ENCODE measurements around the gene PLA2G2C. TPM values are rescaled to one million over a fixed set of nuclear protein-coding genes. Genes with fewer than 3 reads are reported as not detected.
"Not testable (repeated sequence)": the region's sequence is repeated elsewhere in the genome, so short reads cannot be mapped to it uniquely, and the experiment has no call there.

PLA2G2C gene, protein sequence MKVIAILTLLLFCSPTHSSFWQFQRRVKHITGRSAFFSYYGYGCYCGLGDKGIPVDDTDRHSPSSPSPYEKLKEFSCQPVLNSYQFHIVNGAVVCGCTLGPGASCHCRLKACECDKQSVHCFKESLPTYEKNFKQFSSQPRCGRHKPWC
- not detected for polyA plus RNA-seq (2013, experiment 1 of 2)
- polyA plus RNA-seq (2013, experiment 2 of 2), result not detected

- H3K9ac ChIP-seq (ENCODE audit: low read depth, low read length), result peak within 1 kb of the TSS; percentile 76
- 2% methylated on average over 50 of the region's 52 CpGs for WGBS
- H3K4me3 ChIP-seq (ENCODE audit: low read length), result peak within 1 kb of the TSS; percentile 63
- H3K27me3 ChIP-seq (ENCODE audit: insufficient read depth, low read length), result peaks cover 27% of the 10 kb centered on the region
- no peaks in the 10 kb centered on the region for H3K9me3 ChIP-seq (ENCODE audit: insufficient read depth, low read depth, low read length)
- peak within 1 kb of the TSS; percentile 18; the same call in 1 of the 2 replicates for H3K27ac ChIP-seq (ENCODE audit: low read depth, low read length)
- H3K36me3 ChIP-seq (ENCODE audit: insufficient read depth, low read length), result no peaks in the 10 kb centered on the region
- peaks cover 10% of the 10 kb centered on the region for H3K4me1 ChIP-seq (ENCODE audit: insufficient read depth, low read length)
Observed at GRCh38 chr1:20185834-20186782, at the start of gene PLA2G2C, which contains the start of gene UBXN10. TSS of gene PLA2G2C (minus strand) at chr1:20186518. CDS start at chr1:20177363, 9,155 bp downstream. TSS of gene UBXN10 (plus strand) at chr1:20186096. CDS start at chr1:20190562, 4,466 bp downstream.

DNA sequence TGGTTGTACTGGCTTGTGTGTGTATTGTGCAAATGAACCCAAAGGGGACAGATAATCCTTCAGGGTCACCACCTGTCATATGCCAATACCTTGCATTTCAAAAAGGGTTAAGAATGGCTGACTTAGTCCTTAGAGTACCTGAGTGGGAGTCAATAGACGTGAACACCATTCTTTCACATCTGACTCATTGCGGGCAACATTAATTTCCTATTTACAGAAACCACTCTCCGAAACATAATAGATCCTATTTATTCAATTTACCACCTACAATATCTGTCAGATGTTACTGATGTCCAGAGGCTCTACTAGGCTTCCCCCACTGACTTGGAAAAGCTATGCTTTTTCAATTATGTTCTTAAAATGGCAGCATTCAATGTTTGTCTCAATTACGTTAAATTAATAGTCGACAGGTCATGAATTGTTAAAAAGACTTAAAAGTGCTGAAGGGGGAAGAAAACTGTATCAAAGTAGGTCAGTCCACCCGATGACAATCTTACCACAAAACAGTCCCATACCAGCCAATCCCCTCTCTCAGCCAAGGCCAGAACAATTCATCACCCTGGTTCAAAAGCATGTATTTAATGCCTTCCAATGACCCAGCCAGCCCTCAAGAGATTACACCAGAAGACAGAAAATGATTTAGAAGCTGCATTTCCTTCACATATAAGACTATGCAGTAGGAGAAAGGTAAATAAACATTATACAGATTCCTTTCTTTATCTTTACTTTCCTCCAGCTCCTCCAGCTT is 48.6 kb upstream of the PLA2G2C start:
- no peak overlapping the region for H3K27ac ChIP-seq (ENCODE audit: low read depth, low read length)
- H3K4me1 ChIP-seq (ENCODE audit: insufficient read depth, low read length), result no peaks in the 10 kb centered on the region
- no peaks in the 10 kb centered on the region for H3K36me3 ChIP-seq (ENCODE audit: insufficient read depth, low read length)
- 88% methylated on average over 6 of the region's 6 CpGs for WGBS
- no peak overlapping the region for H3K4me3 ChIP-seq (ENCODE audit: low read length)
- no peaks in the 10 kb centered on the region for H3K27me3 ChIP-seq (ENCODE audit: insufficient read depth, low read length)
- no peak overlapping the region for H3K9ac ChIP-seq (ENCODE audit: low read depth, low read length)
- no peaks in the 10 kb centered on the region for H3K9me3 ChIP-seq (ENCODE audit: insufficient read depth, low read depth, low read length)

GRCh38 chr1:20233866-20234265 is 47.5 kb upstream of the PLA2G2C start:
- no peaks in the 10 kb centered on the region for H3K27me3 ChIP-seq (ENCODE audit: insufficient read depth, low read length)
- H3K9ac ChIP-seq (ENCODE audit: low read depth, low read length), result no peak overlapping the region
- H3K27ac ChIP-seq (ENCODE audit: low read depth, low read length), result no peak overlapping the region
- H3K9me3 ChIP-seq (ENCODE audit: insufficient read depth, low read depth, low read length), result no peaks in the 10 kb centered on the region
- 77% methylated on average over 6 of the region's 6 CpGs for WGBS
- no peaks in the 10 kb centered on the region for H3K4me1 ChIP-seq (ENCODE audit: insufficient read depth, low read length)
- H3K36me3 ChIP-seq (ENCODE audit: insufficient read depth, low read length), result no peaks in the 10 kb centered on the region
- no peak overlapping the region for H3K4me3 ChIP-seq (ENCODE audit: low read length)

GRCh38 chr1:20233394-20233793 is 47.1 kb upstream of the PLA2G2C start:
- Histone ChIP-seq H3K4me3 (ENCODE audit: low read length) (no peak overlapping the region), H3K27ac (ENCODE audit: low read depth, low read length) (no peak overlapping the region), H3K9ac (ENCODE audit: low read depth, low read length) (no peak overlapping the region), H3K9me3 (ENCODE audit: insufficient read depth, low read depth, low read length) (no peaks in the 10 kb centered on the region), H3K36me3 (ENCODE audit: insufficient read depth, low read length) (no peaks in the 10 kb centered on the region), H3K4me1 (ENCODE audit: insufficient read depth, low read length) (no peaks in the 10 kb centered on the region), H3K27me3 (ENCODE audit: insufficient read depth, low read length) (no peaks in the 10 kb centered on the region)
- 29% methylated on average over 2 of the region's 3 CpGs for WGBS

DNA sequence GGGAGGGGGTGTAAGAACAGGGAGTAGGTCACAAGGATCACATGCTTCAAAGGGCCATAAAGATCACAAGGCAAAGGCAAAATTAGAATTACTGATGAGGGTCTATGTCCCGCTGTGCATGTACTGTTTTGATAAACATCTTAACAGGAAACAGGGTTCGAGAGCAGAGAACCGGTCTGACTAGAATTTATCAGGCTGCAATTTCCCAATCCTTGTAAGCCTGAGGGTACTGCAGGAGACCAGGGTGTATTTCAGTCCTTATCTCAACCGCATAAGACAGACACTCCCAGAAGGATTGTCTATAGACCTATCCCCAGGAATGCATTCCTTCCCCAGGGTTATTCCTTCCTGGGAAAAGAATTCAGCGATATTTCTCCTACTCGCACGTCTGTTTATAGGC is 46.2 kb upstream of the PLA2G2C start:
- not testable (repeated sequence) for H3K9ac ChIP-seq (ENCODE audit: low read depth, low read length); H3K27ac ChIP-seq (ENCODE audit: low read depth, low read length); H3K9me3 ChIP-seq (ENCODE audit: insufficient read depth, low read depth, low read length); H3K36me3 ChIP-seq (ENCODE audit: insufficient read depth, low read length); H3K27me3 ChIP-seq (ENCODE audit: insufficient read depth, low read length); H3K4me1 ChIP-seq (ENCODE audit: insufficient read depth, low read length); H3K4me3 ChIP-seq (ENCODE audit: low read length)
- WGBS, result 81% methylated on average over 7 of the region's 7 CpGs

DNA sequence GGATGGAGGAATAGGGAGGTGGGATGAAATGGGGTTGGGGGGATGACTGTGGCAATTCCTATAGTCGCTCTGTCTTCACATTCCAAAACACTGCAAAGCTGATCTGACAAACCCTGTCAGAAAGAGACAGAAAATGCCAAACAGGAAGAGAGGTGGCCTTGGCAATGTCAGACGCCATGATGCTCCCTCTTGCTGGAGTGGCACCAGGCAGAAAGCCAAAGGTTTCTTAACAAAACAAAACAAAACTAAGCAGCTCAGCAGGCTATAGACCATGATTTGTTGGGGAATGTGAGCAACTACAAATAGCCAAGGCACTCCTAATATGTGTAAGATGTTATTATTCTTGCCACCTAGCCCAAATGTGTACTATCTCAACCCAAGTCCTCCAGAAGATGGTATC is 42.9 kb upstream of the PLA2G2C start:
- no peak overlapping the region for H3K27ac ChIP-seq (ENCODE audit: low read depth, low read length)
- WGBS, result 76% methylated on average over 2 of the region's 2 CpGs
- no peak overlapping the region for H3K9ac ChIP-seq (ENCODE audit: low read depth, low read length)
- no peak overlapping the region for H3K4me3 ChIP-seq (ENCODE audit: low read length)
- H3K27me3 ChIP-seq (ENCODE audit: insufficient read depth, low read length), result peaks cover 12% of the 10 kb centered on the region; the same call in 1 of the 2 replicates
- 0 out of 2 replicates have a peak, but pooled peaks cover under 1% of the 10 kb centered on the region for H3K4me1 ChIP-seq (ENCODE audit: insufficient read depth, low read length)
- H3K36me3 ChIP-seq (ENCODE audit: insufficient read depth, low read length), result no peaks in the 10 kb centered on the region
- H3K9me3 ChIP-seq (ENCODE audit: insufficient read depth, low read depth, low read length), result no peaks in the 10 kb centered on the region

- Histone ChIP-seq H3K4me1 (ENCODE audit: insufficient read depth, low read length) (peaks cover 5% of the 10 kb centered on the region; the same call in 1 of the 2 replicates), H3K9ac (ENCODE audit: low read depth, low read length) (no peak overlapping the region), H3K27me3 (ENCODE audit: insufficient read depth, low read length) (peaks cover 18% of the 10 kb centered on the region), H3K27ac (ENCODE audit: low read depth, low read length) (no peak overlapping the region), H3K36me3 (ENCODE audit: insufficient read depth, low read length) (no peaks in the 10 kb centered on the region), H3K9me3 (ENCODE audit: insufficient read depth, low read depth, low read length) (no peaks in the 10 kb centered on the region), H3K4me3 (ENCODE audit: low read length) (no peak overlapping the region)
- 88% methylated on average over 11 of the region's 11 CpGs for WGBS
Observed at GRCh38 chr1:20228314-20228825, 42.1 kb upstream of the PLA2G2C start.

DNA sequence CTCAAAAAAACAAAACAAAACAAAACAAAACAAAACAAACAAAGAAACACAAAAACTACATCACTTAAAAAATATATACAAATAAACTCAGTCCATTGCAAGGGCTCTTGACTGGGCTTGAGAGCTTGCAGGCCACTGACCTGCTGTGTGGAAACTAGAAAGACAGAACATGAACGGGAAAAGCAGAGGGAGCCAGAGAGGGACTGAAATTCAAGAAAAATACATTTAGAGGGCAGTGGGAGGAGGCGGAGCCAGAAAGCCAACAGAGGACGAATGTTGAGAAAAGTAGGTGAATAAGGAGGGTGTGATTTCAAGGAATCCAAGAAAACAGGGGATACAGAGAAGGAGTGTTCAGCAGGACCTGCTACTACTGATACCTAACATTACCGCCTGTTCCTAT is 41.4 kb upstream of the PLA2G2C start:
- 65% methylated on average over 4 of the region's 4 CpGs for whole genome bisulfite sequencing
- H3K4me3 ChIP-seq (ENCODE audit: low read length), result no peak overlapping the region
- H3K36me3 ChIP-seq (ENCODE audit: insufficient read depth, low read length), result no peaks in the 10 kb centered on the region
- H3K9me3 ChIP-seq (ENCODE audit: insufficient read depth, low read depth, low read length), result no peaks in the 10 kb centered on the region
- peaks cover 24% of the 10 kb centered on the region for H3K27me3 ChIP-seq (ENCODE audit: insufficient read depth, low read length)
- H3K4me1 ChIP-seq (ENCODE audit: insufficient read depth, low read length), result peaks cover 5% of the 10 kb centered on the region; the same call in 1 of the 2 replicates
- no peak overlapping the region for H3K27ac ChIP-seq (ENCODE audit: low read depth, low read length)
- no peak overlapping the region for H3K9ac ChIP-seq (ENCODE audit: low read depth, low read length)

GRCh38 chr1:20224546-20224945 is 38.2 kb upstream of the PLA2G2C start:
- WGBS, result 83% methylated on average over 3 of the region's 3 CpGs

GRCh38 chr1:20223551-20224419 is 37.5 kb upstream of the PLA2G2C start:
- H3K27me3 ChIP-seq (ENCODE audit: insufficient read depth, low read length), result peaks cover 24% of the 10 kb centered on the region
- H3K9me3 ChIP-seq (ENCODE audit: insufficient read depth, low read depth, low read length), result no peaks in the 10 kb centered on the region
- peaks cover 5% of the 10 kb centered on the region; the same call in 1 of the 2 replicates for H3K4me1 ChIP-seq (ENCODE audit: insufficient read depth, low read length)
- H3K9ac ChIP-seq (ENCODE audit: low read depth, low read length), result no peak overlapping the region
- 51% methylated on average over 17 of the region's 18 CpGs for WGBS
- H3K36me3 ChIP-seq (ENCODE audit: insufficient read depth, low read length), result no peaks in the 10 kb centered on the region
- H3K27ac ChIP-seq (ENCODE audit: low read depth, low read length), result no peak overlapping the region
- H3K4me3 ChIP-seq (ENCODE audit: low read length), result no peak overlapping the region

More at GRCh38 chr1:20224546-20224945, 38.2 kb upstream of the PLA2G2C start:
- H3K9ac ChIP-seq (ENCODE audit: low read depth, low read length), result no peak overlapping the region
- H3K4me1 ChIP-seq (ENCODE audit: insufficient read depth, low read length), result peaks cover 5% of the 10 kb centered on the region; the same call in 1 of the 2 replicates
- H3K36me3 ChIP-seq (ENCODE audit: insufficient read depth, low read length), result no peaks in the 10 kb centered on the region
- H3K9me3 ChIP-seq (ENCODE audit: insufficient read depth, low read depth, low read length), result no peaks in the 10 kb centered on the region
- H3K27me3 ChIP-seq (ENCODE audit: insufficient read depth, low read length), result peaks cover 24% of the 10 kb centered on the region
- H3K4me3 ChIP-seq (ENCODE audit: low read length), result no peak overlapping the region
- no peak overlapping the region for H3K27ac ChIP-seq (ENCODE audit: low read depth, low read length)
